Vagina (tissue), 2 donors: ENCODE measurements around the gene TLE3. TPM values are rescaled to one million over a fixed set of nuclear protein-coding genes. Genes with fewer than 3 reads are reported as not detected.

Experiments
- DNase-seq, 2 donors: peaks; one replicate each; pipeline ENCODE4 v3.0.0-alpha.2; 2017; ENCODE audit errors: extremely low spot score in 2 of 2
- H3K27ac ChIP-seq: fragments of 200-600 bp; sonication (generic); one replicate; pipeline ENCODE4 v1.5.1; 2019
- H3K27me3 ChIP-seq: fragments of 200-600 bp; sonication (generic); one replicate; pipeline ENCODE4 v1.5.1; 2019
- H3K36me3 ChIP-seq, 2 donors: fragments of 200-600 bp; sonication (generic); one replicate each; pipeline ENCODE4 v1.5.1; 2017 to 2019
- H3K4me1 ChIP-seq: fragments of 200-600 bp; sonication (generic); one replicate; pipeline ENCODE4 v1.5.1; 2019
- H3K4me3 ChIP-seq, 2 donors: fragments of 200-600 bp; sonication (generic); 1 replicate in 1 of 2; 2 replicates in 1 of 2; pipeline ENCODE4 v1.5.1; 2016 to 2019
- H3K9me3 ChIP-seq: fragments of 200-600 bp; sonication (generic); one replicate; pipeline ENCODE4 v1.5.1; 2019
- CTCF ChIP-seq, 3 experiments: fragments of 450-650 bp in 2 of 3; fragments of 200-600 bp in 1 of 3; sonication (generic) in 1 of 3; IDR thresholded peaks; one replicate each; pipeline ENCODE4 v1.5.1; 2017 to 2019; ENCODE audit warnings: antibody characterized with exemption in 3 of 3, mild to moderate bottlenecking in 2 of 3, moderate library complexity in 2 of 3
- POLR2A ChIP-seq, 2 donors: fragments of 450-650 bp; IDR thresholded peaks; one replicate each; pipeline ENCODE4 v1.6.1; 2017; ENCODE audit warnings: antibody characterized with exemption in 2 of 2, mild to moderate bottlenecking in 2 of 2, moderate library complexity in 2 of 2
- POLR2AphosphoS5 ChIP-seq, 2 donors: sonication (generic); formaldehyde crosslinking; IDR thresholded peaks; one replicate each; pipeline ENCODE4 v1.9.0; 2017; ENCODE audit warnings: antibody characterized with exemption in 2 of 2, mild to moderate bottlenecking in 2 of 2, low read depth in 1 of 2; ENCODE audit not compliant: insufficient read depth in 1 of 2
- intact Hi-C: fragments of 100-400 bp; cut with DNase I; formaldehyde crosslinking; loops from one replicate; pipeline ENCODE4 v1.15.1; 2023
- total RNA-seq: library from RNA; depleted of rRNA; stranded (reverse); fragments of >200 nt; gene quantifications from one replicate; pipeline ENCODE4 v1.2.3, GENCODE V29; 2016

TLE3 gene
- total RNA-seq, 1 donor from 2014 or later: 64.6 TPM

- Histone ChIP-seq H3K4me1 (peaks cover 67% of the 10 kb centered on the region), H3K4me3 (peak overlapping the region; percentile 86 to 93), H3K27me3 (no peaks in the 10 kb centered on the region), H3K27ac (peak overlapping the region; percentile 97), H3K9me3 (no peaks in the 10 kb centered on the region), H3K36me3 (no peaks in the 10 kb centered on the region)
- intact Hi-C loops: loop anchor here (5.0 to 10.0 kb wide), 3 partner anchors 35 to 378 kb away; no protein-coding TSS in a partner anchor
- TF ChIP-seq CTCF (IDR thresholded peaks at IDR 0.05): no peak
- no peak for TF ChIP-seq POLR2A (IDR thresholded peaks at IDR 0.05)
- TF ChIP-seq POLR2AphosphoS5 (IDR thresholded peaks at IDR 0.05; ENCODE audit: insufficient read depth in 1 of 2, low read depth in 1 of 2): no peak
- no peak for DNase-seq
Observed at GRCh38 chr15:70097063-70097320, 725 bp downstream of the TLE3 start.

DNA sequence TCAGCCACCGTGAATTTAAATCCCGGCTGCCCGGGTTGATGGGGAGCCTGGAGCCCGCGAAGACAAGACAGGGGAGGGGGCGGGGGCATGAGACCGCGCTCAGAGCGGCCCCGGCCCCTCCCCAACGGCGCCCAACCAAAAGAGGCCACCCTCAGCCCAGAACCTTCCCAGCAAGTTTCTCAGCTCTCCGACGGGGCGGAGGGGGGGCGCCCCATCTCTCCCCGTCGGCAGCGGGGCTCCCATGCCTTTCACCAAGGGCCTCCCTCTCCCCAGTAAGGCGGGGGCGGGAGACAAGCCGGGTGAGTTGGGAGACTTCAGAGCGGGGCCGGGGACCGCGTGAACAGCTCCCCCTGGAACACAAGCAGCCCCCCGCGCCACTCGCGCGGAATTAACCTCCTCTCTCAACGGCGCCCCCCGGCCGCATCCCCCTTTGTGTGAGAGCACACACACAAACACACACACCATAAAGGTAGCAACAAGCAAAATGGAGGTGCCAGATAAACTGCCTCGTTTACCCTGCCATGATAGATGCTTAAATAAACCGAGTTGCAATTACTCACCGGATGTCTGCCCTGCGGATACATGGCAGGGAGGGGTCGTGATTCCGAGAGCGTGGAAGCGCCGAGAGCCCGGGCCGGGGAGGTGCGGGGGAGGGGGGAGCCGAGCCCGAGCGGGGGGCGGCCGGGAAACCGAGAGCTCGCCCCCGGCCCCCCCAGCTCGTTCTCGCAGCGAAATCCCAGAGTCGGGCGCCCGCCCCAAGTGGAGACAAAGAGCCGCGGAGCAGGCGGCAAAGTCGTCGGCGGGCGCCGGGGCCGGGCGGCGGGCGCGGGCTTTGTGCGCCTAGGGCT is 1.3 kb downstream of the TLE3 start:
- no peaks in the 10 kb centered on the region for H3K36me3 ChIP-seq
- H3K27ac ChIP-seq: peak overlapping the region; percentile 97
- TF ChIP-seq CTCF (IDR thresholded peaks at IDR 0.05): peak in 1 of 3 experiments; percentile 5
- TF ChIP-seq POLR2AphosphoS5 (IDR thresholded peaks at IDR 0.05; ENCODE audit: insufficient read depth in 1 of 2, low read depth in 1 of 2): peak in 1 of 2 donors; percentile 67
- no peak for TF ChIP-seq POLR2A (IDR thresholded peaks at IDR 0.05)
- DNase-seq: no peak
- no peaks in the 10 kb centered on the region for H3K27me3 ChIP-seq
- H3K4me1 ChIP-seq: peaks cover 68% of the 10 kb centered on the region
- intact Hi-C loops: loop anchor here (5.0 to 10.0 kb wide), 3 partner anchors 34 to 378 kb away; no protein-coding TSS in a partner anchor
- no peaks in the 10 kb centered on the region for H3K9me3 ChIP-seq
- H3K4me3 ChIP-seq: peak overlapping the region; percentile 86 to 93

GRCh38 chr15:70095408-70096214 is 2.1 kb downstream of the TLE3 start:
- DNase-seq: no peak
- Histone ChIP-seq H3K4me3 (peak overlapping the region; percentile 86 to 93), H3K27ac (peak overlapping the region; percentile 97), H3K36me3 (peaks cover 0 to 5% of the 10 kb centered on the region in 2 donors), H3K4me1 (peaks cover 68% of the 10 kb centered on the region), H3K9me3 (no peaks in the 10 kb centered on the region), H3K27me3 (no peaks in the 10 kb centered on the region)
- TF ChIP-seq POLR2A (IDR thresholded peaks at IDR 0.05): no peak
- TF ChIP-seq POLR2AphosphoS5 (IDR thresholded peaks at IDR 0.05; ENCODE audit: insufficient read depth in 1 of 2, low read depth in 1 of 2): no peak
- no peak for TF ChIP-seq CTCF (IDR thresholded peaks at IDR 0.05)
- intact Hi-C loops: loop anchor here (5.0 to 10.0 kb wide), 3 partner anchors 33 to 379 kb away; no protein-coding TSS in a partner anchor

DNA sequence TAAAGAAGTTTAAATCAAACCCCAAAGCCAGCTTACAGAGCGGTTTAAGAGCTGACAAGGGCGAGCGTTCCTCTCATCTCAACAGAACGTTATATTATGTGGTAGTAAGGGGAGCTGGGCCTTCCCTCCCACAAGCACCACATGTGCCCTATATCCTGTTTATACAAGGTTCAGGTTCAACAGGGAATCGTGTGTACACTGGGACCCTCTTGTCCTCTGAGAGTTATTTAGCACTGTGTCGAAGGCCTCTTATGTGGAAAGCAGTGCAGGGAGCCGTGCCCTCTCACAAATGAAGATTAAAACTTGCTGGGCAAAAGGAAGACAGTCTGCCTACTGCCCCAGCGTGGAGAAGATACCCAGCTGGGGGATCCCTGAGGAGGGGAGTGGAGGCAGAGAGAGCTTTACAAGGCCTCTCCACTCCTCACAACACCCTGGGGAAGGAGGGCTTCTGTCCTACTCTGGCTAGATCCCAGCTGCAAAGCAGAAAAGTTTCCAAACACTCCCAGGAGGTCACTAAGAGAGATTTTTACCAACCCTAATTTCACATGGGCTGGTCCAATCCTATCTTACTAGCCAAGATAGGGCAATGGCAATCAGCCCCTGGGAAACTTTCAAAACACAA is 2.9 kb downstream of the TLE3 start:
- H3K4me3 ChIP-seq: peak overlapping the region; percentile 86 to 93
- peaks cover 68% of the 10 kb centered on the region for H3K4me1 ChIP-seq
- no peak for TF ChIP-seq POLR2A (IDR thresholded peaks at IDR 0.05)
- no peak for TF ChIP-seq CTCF (IDR thresholded peaks at IDR 0.05)
- H3K9me3 ChIP-seq: no peaks in the 10 kb centered on the region
- peak overlapping the region; percentile 97 for H3K27ac ChIP-seq
- peaks cover 0 to 9% of the 10 kb centered on the region in 2 donors for H3K36me3 ChIP-seq
- no peak for DNase-seq
- intact Hi-C loops: loop anchor here (5.0 to 10.0 kb wide), 3 partner anchors 32 to 380 kb away; no protein-coding TSS in a partner anchor
- no peaks in the 10 kb centered on the region for H3K27me3 ChIP-seq
